NCI-H1105 treated with DMSO at 0.1 percent for 48 hours (cell line): ENCODE results near the gene PIK3R6.
"Not testable (repeated sequence)": the region's sequence is repeated elsewhere in the genome, so short reads cannot be mapped to it uniquely, and the experiment has no call there.

Experiments
- DNase-seq: peaks from one replicate; lab custom pipeline; 2025; lab: John Stamatoyannopoulos, UW

Gene PIK3R6

GRCh38 chr17:8875436-8875835 lies 8.0 kb upstream of the PIK3R6 start:
- DNase-seq: no peak

DNA sequence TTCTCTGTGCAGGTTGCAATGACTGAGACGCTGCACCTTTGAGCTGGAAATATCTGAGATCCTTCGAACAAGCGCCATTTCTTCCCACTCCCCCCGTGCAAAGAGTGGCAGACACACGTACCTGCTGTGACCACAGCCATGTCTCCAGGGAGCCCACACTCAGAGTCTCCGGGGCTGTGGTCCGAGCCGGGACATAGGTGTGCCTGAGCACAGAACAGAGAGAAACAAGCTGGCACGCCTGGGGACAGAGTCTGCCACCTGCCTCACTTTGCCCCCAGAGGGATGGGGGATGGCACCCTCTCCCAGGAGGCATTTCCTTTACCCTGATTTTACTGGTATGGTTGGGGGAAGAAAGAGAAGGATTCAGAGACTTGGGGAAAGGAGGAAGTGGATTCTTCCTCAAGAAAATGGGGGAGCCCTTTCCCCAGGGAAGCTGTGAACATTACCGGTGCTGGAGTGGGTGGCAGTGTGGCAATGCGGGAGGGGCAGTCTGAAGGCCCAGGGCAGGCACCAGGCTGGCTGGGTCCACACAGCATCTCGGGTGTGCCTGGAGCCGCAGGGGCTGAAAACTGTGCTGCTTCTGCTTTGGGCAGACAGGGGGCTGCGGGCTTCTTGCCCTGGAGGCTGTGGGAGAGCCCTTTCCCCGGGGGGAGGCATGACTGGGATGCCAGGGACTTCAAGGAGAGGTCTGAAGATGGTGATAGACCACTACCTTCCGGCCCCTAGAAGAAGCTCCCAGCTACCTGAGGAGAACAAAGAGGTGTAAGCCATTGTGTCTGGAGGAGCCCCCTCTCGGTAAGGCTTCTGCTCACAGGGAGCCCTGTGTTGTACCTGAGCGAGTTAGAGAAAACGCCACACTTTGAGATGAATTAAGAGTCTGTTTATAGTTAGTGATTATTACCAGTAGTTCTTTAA lies 6.6 kb upstream of the PIK3R6 start:
- DNase-seq: no peak

- DNase-seq: no peak
Observed at GRCh38 chr17:8872705-8873435, 5.4 kb upstream of the PIK3R6 start.

- DNase-seq: no peak
Observed at GRCh38 chr17:8872036-8872704, 4.7 kb upstream of the PIK3R6 start.

DNA sequence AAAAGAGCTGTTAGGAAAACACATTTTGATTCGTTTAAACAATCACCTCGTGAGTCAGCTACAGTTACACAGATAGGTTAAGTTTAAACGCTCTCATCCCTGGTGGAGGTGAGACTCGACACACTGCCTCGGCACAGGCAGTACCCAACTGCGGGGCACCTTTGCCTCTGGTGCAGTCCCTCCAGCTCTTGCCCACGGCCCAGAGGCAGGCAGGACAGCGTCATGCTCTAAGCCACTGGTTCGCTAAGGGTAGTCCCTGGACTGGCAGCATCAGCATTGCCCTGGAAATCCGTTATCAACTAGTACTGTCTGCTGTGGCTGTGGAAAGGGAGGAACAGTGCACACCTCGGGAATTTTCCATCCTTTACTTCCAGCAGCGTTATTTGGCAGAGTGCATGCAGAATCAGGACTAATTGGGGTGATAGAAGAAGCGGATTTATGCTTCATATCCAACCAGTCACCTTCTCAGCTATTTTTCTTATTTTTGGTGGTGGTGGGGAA lies 3.7 kb upstream of the PIK3R6 start:
- DNase-seq: no peak

DNA sequence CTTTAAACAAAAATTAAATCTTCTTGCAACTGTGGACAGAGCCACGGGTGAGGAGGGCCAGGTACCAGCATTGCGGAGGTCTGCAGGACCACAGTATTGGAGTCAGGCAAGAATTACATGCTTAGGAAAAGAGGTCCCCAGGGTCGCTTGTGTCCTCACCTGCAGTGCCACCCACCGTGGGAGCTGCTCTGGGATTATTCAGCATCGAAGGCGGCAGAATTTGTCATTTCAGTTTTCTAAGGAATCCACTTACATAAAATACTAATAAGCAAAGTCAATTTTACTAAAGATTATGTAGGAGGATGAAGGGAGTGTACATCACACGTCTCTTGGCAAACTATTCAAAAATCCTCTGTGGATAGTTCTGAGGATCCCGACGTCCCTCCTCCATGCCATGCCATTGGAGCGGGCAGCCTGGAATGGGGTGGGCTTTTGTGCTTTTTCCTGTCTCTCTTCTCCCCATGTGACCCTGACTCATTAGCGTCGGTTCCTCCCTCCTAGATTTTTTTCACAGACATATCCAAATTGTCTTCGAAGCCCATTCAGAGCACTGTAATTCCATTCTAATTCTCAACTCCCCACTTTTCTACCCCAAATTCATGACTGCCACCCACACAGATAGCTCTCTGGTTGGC lies 3.0 kb upstream of the PIK3R6 start:
- no peak for DNase-seq

DNA sequence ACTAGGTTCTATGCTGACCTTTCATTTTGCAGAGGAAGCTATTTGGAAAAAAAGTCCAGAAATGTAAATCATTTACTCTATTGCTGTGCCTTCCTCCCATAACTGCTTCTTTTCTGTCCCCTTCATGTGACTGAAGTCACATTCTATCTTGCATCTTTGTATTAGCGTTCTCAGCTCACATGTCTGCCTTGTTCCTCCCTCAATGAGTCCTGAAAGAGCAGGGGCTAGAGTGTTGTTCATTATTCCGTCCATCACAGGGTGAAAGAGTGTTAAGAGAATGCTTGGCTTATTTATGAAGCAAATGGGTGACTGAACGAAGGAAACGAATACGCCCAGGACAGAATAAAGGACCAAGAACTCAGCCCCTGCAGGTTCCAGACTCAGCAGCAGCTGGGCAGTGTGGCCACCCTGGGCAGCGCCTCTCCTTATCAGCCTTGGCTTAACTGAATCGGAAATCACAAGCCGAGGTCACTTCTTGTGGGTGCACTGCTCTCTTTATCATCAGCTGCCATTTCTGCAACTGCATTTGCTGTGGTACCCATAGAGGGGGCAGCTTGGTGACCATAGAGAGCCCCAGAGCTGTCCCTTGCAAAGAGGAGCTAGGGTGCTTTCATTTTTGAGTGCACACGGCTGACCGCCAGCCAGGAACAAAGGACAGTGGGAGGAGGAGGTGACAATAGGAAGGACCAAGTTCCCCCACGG lies 1.8 kb upstream of the PIK3R6 start:
- DNase-seq: no peak

GRCh38 chr17:8868529-8868951 lies 1.1 kb upstream of the PIK3R6 start:
- DNase-seq: no peak

DNA sequence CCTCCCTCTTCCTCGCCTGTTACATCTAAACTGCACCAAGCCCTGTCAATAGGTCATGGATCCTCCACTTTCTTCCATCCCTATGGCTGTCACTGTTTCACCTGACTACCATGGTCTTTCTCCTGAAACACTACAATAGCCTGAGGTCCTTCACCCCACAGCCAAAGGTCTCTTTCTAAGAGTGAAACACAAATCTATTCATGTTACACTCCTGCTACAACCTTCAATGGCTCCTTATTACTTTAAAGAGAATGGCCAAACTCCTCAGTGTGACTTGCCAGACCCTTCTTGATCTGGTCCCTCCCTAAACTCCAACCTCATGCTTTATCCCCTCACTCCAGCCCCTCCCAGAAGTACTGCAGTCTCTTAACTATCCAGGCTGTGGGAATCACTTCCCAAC lies 618 bp upstream of the PIK3R6 start:
- DNase-seq: no peak

DNA sequence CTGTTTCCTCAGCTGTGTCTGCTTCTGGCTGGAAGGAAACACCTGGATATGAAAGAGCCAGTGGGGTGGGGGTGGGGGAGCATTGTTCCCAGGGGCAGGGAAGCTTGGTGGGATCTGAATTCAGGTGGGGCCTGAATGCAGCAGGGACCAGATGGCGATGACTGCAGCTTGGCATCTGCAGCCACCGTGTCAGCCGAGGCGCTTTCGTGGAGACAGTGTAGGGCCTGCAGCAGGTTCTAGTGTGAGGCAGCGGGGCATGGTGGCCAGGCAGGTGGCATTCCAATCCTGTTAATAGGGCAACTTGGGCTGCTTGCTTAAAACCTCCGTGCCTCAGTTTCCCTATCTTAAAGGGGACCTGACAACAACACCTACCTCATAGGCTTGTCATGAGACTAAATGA lies 1.7 kb downstream of the PIK3R6 start:
- no peak for DNase-seq

GRCh38 chr17:8865385-8865784 lies 2.1 kb downstream of the PIK3R6 start:
- DNase-seq: no peak

GRCh38 chr17:8862213-8863056 lies 5.0 kb downstream of the PIK3R6 start:
- DNase-seq: no peak

- DNase-seq: no peak
Observed at GRCh38 chr17:8861495-8862181, 5.8 kb downstream of the PIK3R6 start.

DNA sequence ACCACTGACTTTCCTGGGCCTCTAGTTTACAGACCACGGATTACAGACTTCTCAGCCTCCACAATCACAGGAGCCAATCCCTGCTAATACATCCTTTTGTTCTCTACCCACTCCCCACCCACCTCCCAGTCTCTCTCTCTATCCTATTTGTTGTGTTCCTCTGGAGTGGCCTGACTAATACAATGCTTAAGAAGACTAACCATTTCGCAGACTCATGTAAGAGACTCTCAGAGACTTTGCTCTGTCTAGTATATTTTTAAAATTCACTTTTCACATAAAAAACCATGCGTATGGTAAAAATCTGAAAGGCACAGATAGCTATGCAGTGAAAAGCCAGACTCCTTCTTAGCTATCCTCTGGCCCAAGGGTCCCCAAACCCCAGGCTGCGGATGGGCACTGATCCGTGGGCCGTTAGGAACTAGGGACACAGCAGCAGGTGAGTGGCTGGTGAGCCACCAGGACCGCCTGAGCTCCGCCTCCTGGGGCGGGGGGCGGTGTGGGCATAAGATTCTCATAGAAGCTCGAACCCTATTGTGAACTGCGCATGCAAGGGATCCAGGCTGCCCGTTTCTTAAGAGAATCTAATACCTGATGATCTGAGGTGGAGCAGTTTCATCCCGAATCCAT lies 7.6 kb downstream of the PIK3R6 start:
- no peak for DNase-seq

DNA sequence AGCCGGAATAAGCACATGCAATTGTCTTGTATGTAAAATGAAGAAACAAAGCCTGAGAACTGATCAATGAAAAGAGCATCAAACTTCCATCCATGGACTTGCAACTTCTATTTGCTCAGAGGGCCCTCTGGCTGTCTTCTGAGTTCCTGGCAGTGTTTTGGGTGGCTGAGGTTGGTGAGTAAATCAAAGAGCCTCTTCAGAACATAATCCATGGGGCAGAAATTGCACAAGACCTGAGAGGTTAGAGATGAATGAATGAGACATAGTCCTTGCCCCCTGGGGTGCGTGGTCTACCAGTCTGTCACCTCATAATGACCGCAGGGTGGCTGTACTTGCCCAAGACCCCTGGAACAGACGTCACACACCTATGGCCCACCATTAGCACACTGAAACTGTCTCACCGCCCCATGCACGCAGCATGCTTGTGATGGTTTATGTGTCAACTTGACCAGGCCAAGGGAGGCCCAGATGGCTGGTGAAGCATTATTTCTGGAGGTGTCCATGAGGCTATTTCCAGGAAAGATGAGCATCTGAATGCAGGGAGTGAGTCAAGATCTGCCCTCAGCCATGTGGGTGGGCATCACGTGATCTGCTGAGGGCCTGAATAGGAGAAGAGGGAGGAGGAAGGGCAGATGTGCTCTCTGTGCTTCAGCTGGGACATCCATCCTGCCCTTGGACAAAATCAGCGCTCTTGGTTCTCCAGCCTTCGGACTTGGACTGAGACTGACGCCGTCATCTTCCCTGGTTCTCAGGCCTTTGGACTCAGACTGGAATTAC lies 8.3 kb downstream of the PIK3R6 start:
- DNase-seq: no peak

- no peak for DNase-seq
Observed at GRCh38 chr17:8857919-8858318, 9.6 kb downstream of the PIK3R6 start.

DNA sequence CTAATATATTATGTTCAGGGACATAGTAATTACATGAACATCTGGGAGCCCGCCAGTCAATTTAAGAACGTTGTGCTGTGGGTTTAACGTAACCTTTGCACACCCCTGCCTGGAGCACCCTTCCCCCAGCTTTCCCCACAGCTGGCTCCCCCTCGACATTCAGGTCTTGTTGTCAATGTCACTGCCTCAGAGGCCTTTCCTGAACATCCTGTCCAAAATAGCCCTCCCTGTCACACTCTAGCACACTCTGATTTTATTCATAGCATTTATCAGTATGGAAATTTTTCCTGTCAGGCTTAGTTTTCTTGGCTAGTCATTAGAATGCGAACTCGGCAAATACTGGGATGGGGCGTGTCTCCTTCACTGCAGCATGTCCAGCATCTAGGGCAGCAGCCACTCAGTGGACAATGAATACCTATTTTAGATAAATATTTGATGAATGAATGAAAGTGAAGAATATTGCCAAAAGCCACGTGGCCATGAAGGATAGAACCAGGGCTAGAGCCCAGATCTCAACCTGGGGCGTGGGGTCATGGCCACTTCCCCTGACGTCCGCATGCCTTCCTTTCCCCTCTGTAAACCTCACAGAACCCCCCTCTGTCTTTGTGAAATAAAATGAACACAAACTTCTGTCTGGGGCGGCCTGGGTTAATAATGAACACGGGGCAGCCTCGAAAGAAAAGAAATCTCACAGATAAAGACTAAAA lies 10.5 kb downstream of the PIK3R6 start:
- no peak for DNase-seq

DNA sequence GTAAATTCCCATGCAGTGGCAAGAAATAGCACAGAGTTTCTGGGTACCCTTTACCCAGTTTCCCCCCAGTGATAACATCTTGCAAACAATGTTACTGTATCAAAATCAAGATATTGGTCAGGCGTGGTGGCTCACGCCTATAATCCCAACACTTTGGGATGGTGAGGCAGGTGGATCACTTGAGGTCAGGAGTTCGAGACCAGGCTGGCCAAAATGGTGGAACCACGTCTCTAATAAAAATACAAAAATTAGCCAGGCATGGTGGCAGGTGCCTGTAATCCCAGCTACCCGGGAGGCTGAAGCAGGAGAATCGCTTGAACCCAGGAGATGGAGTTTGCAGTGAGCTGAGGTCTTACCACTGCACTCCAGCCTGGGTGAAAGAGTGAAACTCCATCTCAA lies 11.3 kb downstream of the PIK3R6 start:
- not testable (repeated sequence) for DNase-seq
